ENCODE results near the gene UST.
A peak's percentile ranks its signal among the peaks of the same experiment; 100 is the strongest.

UST gene

DNA sequence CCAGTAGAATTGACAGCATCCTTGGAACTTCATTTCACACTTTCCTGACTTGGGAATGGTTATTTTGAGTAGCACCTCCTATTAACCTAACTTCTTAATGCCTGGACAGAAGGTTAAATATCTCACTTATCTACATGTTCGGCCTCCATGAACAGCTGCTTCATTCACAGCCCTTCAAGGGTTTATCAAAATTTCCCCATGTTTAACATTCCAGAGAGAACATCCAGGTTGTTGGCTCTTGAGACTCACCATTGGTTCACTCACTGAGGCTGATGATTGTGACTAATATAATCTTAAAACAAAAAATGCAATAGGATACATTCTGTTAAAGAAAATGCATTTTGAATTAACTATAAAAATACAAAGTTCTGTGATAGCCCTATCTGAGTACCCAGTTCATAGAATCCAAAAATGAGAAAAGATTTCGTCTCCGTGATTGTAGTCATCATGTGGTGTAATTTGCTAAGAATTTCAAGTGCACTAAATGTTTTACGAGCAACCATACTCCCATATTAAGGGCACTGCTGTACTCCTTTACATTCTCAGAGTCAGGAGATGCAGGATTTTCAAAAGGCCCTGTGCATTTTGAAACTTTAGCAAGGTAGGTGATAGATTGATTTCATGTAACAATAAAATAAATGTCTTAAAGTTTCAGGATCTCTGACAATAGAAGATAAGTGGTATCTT is 310.1 kb downstream of the UST start:
- peaks cover 5% of the 10 kb centered on the region for H3F3A ChIP-seq (ENCODE audit: low read depth)
- no peaks in the 10 kb centered on the region for H4K20me1 ChIP-seq (ENCODE audit: insufficient read depth, low read length, poor library complexity, severe bottlenecking)
- H2AFZ ChIP-seq (ENCODE audit: low read length) = no peak overlapping the region
- H3K4me1 ChIP-seq (ENCODE audit: insufficient read depth, low read length, poor library complexity, severe bottlenecking) = peaks cover 80% of the 10 kb centered on the region
- no peak overlapping the region for H3K4me2 ChIP-seq (ENCODE audit: low read depth, low read length, poor library complexity, severe bottlenecking)
- no peak for TF ChIP-seq EZH2phosphoT487 (IDR thresholded peaks at IDR 0.05; ENCODE audit: borderline replicate concordance)
- TF ChIP-seq, protein P1, sequence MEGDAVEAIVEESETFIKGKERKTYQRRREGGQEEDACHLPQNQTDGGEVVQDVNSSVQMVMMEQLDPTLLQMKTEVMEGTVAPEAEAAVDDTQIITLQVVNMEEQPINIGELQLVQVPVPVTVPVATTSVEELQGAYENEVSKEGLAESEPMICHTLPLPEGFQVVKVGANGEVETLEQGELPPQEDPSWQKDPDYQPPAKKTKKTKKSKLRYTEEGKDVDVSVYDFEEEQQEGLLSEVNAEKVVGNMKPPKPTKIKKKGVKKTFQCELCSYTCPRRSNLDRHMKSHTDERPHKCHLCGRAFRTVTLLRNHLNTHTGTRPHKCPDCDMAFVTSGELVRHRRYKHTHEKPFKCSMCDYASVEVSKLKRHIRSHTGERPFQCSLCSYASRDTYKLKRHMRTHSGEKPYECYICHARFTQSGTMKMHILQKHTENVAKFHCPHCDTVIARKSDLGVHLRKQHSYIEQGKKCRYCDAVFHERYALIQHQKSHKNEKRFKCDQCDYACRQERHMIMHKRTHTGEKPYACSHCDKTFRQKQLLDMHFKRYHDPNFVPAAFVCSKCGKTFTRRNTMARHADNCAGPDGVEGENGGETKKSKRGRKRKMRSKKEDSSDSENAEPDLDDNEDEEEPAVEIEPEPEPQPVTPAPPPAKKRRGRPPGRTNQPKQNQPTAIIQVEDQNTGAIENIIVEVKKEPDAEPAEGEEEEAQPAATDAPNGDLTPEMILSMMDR (conservative IDR thresholded peaks at IDR 0.05; ENCODE audit: low read length) = no peak
- H3K36me3 ChIP-seq (ENCODE audit: insufficient read depth, low read length) = no peaks in the 10 kb centered on the region
- no peaks in the 10 kb centered on the region for H3K9me2 ChIP-seq (replicated peaks; ENCODE audit: low read depth, low read length)
- H3K9me3 ChIP-seq (ENCODE audit: insufficient read depth, low read depth, low read length) = no peaks in the 10 kb centered on the region
- no peak overlapping the region for H3K4me3 ChIP-seq (ENCODE audit: low read length, poor library complexity, severe bottlenecking)
- no peaks in the 10 kb centered on the region for H3K79me2 ChIP-seq (ENCODE audit: insufficient read depth, low read length)
- no peak overlapping the region for H3K9ac ChIP-seq (ENCODE audit: low read depth, low read length, poor library complexity, severe bottlenecking)
- no peaks in the 10 kb centered on the region for H3K27me3 ChIP-seq (ENCODE audit: insufficient read depth, low read length, poor library complexity, severe bottlenecking)

DNA sequence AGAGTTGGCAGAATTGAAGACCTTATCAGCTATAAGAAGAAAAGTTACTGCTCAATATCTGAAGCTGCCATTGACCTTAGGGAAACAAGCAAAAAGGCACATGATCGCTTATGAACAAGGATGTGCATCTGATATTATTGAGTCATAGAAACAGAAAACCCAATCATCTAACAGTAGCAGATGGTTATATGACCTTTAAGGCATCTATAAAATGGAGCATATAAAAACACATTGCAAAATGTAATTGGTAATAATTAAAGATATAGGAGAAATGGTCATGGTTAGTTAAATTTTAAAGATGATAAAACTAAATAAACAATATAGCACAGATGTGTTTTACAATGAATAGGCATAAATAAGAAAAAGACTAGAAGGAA is 310.6 kb downstream of the UST start:
- Histone ChIP-seq H3K9me2 (replicated peaks; ENCODE audit: low read depth, low read length) (no peaks in the 10 kb centered on the region), H3F3A (ENCODE audit: low read depth) (peaks cover 5% of the 10 kb centered on the region), H3K36me3 (ENCODE audit: insufficient read depth, low read length) (no peaks in the 10 kb centered on the region), H3K4me2 (ENCODE audit: low read depth, low read length, poor library complexity, severe bottlenecking) (peak overlapping the region; percentile 8), H4K20me1 (ENCODE audit: insufficient read depth, low read length, poor library complexity, severe bottlenecking) (no peaks in the 10 kb centered on the region), H3K9ac (ENCODE audit: low read depth, low read length, poor library complexity, severe bottlenecking) (no peak overlapping the region), H3K9me3 (ENCODE audit: insufficient read depth, low read depth, low read length) (no peaks in the 10 kb centered on the region), H3K4me1 (ENCODE audit: insufficient read depth, low read length, poor library complexity, severe bottlenecking) (peaks cover 85% of the 10 kb centered on the region), H2AFZ (ENCODE audit: low read length) (no peak overlapping the region), H3K4me3 (ENCODE audit: low read length, poor library complexity, severe bottlenecking) (no peak overlapping the region), H3K79me2 (ENCODE audit: insufficient read depth, low read length) (no peaks in the 10 kb centered on the region), H3K27me3 (ENCODE audit: insufficient read depth, low read length, poor library complexity, severe bottlenecking) (no peaks in the 10 kb centered on the region)
- no peak for TF ChIP-seq EZH2phosphoT487 (IDR thresholded peaks at IDR 0.05; ENCODE audit: borderline replicate concordance)
- TF ChIP-seq, protein P1 (conservative IDR thresholded peaks at IDR 0.05; ENCODE audit: low read length) = no peak

DNA sequence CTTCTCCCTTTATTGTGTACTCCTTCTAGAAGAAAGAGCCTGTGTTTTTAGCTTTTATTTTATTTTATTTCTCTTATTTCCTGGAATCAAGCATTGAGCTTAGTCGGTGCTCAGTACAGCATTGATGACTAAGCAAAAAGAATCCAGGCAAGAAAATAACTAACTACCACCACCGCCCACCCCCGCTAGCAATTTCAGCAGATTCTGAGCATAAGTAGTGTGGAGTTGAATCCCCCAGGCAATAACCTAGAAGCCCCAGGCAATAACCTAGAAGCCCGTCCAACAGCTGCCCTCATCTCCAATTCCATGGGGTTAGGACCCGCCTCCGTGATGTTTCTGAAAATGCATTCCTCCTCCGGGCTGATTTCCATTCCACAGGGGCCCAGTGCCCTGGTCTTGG is 312.7 kb downstream of the UST start:
- Histone ChIP-seq H3K9me2 (replicated peaks; ENCODE audit: low read depth, low read length) (no peaks in the 10 kb centered on the region), H3K79me2 (ENCODE audit: insufficient read depth, low read length) (no peaks in the 10 kb centered on the region), H3K9ac (ENCODE audit: low read depth, low read length, poor library complexity, severe bottlenecking) (peak overlapping the region; percentile 69), H3K36me3 (ENCODE audit: insufficient read depth, low read length) (no peaks in the 10 kb centered on the region), H3K4me3 (ENCODE audit: low read length, poor library complexity, severe bottlenecking) (peak overlapping the region; percentile 56), H3K9me3 (ENCODE audit: insufficient read depth, low read depth, low read length) (no peaks in the 10 kb centered on the region), H3K4me1 (ENCODE audit: insufficient read depth, low read length, poor library complexity, severe bottlenecking) (peaks cover 92% of the 10 kb centered on the region), H3F3A (ENCODE audit: low read depth) (peaks cover 5% of the 10 kb centered on the region), H2AFZ (ENCODE audit: low read length) (no peak overlapping the region), H3K27me3 (ENCODE audit: insufficient read depth, low read length, poor library complexity, severe bottlenecking) (no peaks in the 10 kb centered on the region), H4K20me1 (ENCODE audit: insufficient read depth, low read length, poor library complexity, severe bottlenecking) (no peaks in the 10 kb centered on the region), H3K4me2 (ENCODE audit: low read depth, low read length, poor library complexity, severe bottlenecking) (peak overlapping the region; percentile 80)
- no peak for TF ChIP-seq EZH2phosphoT487 (IDR thresholded peaks at IDR 0.05; ENCODE audit: borderline replicate concordance)
- TF ChIP-seq, protein P1 (conservative IDR thresholded peaks at IDR 0.05; ENCODE audit: low read length) = no peak

Data from Loucy (cell line).